Left forelimb (tissue), 1 donor: Measurements from ENCODE around the gene PNMA8A.

Experiments
- DNase-seq: peaks from one replicate; pipeline ENCODE4 v3.0.0-alpha.2; 2018; ENCODE audit warnings: low spot score

Gene PNMA8A

GRCh38 chr19:46427518-46428045, 43.8 kb downstream of the PNMA8A start:
- no peak for DNase-seq

GRCh38 chr19:46426506-46427162, 44.7 kb downstream of the PNMA8A start:
- DNase-seq: peak; percentile 86

DNA sequence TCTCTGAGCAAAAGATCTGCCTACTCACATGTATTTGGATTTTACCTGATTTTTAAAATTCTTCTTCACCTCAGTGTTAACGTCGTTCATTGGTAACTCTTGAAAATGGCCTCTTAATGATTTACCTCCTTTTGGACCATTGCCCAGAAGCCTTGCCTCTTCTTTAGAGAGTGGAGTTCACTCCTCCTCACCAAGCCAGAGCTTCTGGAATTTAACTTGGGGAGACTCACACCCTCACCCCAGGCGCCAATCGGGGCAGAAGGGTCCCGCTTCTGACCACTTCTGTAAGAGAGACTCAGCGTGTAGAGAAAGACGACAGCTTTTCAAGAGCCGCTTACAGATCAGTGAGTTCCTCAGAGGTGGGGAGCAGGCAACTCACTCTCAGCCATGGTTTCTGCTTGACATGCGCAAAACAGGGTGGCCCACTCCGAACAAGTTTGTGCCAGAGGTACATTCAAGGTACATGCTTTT, 45.3 kb downstream of the PNMA8A start:
- DNase-seq: no peak

DNA sequence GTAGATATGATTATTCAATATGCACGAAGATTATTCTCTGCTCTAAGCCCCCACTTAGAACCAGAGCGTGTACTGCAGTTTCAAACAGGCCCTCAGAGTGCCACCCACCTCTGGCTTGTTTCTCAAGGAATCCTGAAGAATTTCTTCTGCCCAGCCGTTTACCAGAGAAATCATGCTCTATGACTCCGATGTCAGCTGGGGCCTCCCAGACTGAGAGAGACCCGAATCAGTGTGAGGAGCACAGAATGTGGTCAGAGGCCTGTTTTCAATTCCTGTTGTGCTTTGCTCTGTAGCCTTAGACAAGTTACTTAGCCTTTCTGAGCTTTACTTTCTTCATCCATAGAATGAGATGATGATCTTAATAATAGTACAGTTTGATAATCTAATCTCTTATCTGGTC, 48.2 kb downstream of the PNMA8A start:
- no peak for DNase-seq

DNA sequence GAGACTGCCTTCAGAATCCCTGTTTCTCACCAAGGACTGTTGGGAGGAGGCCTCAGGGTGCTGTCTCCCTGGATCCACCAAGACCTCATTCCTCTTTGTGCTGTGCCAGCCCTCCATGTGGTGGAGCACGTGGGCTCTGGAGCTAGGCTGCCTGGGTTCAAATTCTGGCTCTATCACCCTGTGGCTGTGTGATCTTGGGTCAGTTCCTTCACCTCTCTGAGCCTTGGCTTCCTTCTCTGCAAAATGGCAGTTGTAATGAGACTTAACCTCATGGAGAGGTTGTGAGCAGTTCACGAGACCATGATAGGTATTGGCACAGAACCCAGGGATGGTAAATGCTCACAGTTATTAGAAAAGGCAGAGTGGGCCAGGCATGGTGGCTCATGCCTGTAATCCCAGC, 49.0 kb downstream of the PNMA8A start:
- DNase-seq: no peak

GRCh38 chr19:46420056-46420455, 51.3 kb downstream of the PNMA8A start:
- no peak for DNase-seq
